Measurements from ENCODE around the gene CLDND1. TPM values are rescaled to one million over a fixed set of nuclear protein-coding genes. Genes with fewer than 3 reads are reported as not detected.
A peak's percentile ranks its signal among the peaks of the same experiment; 100 is the strongest.

The CLDND1 gene
- total and polyA plus RNA-seq, 10 of the 15 experiments (the other 5 are each of a cell fraction or from before 2014, with no cell fraction given) = 97.8 to 225 (median 152) TPM

- 0 out of 2 replicates have a peak, but pooled peaks have one; percentile 30 for TF ChIP-seq DPF2 (IDR thresholded peaks at IDR 0.05)
- TF ChIP-seq WRNIP1 (IDR thresholded peaks at IDR 0.05; ENCODE audit: borderline replicate concordance, low read depth, low read length) = 0 out of 2 replicates have a peak, but pooled peaks have one; percentile 58
- TF ChIP-seq, protein P1, sequence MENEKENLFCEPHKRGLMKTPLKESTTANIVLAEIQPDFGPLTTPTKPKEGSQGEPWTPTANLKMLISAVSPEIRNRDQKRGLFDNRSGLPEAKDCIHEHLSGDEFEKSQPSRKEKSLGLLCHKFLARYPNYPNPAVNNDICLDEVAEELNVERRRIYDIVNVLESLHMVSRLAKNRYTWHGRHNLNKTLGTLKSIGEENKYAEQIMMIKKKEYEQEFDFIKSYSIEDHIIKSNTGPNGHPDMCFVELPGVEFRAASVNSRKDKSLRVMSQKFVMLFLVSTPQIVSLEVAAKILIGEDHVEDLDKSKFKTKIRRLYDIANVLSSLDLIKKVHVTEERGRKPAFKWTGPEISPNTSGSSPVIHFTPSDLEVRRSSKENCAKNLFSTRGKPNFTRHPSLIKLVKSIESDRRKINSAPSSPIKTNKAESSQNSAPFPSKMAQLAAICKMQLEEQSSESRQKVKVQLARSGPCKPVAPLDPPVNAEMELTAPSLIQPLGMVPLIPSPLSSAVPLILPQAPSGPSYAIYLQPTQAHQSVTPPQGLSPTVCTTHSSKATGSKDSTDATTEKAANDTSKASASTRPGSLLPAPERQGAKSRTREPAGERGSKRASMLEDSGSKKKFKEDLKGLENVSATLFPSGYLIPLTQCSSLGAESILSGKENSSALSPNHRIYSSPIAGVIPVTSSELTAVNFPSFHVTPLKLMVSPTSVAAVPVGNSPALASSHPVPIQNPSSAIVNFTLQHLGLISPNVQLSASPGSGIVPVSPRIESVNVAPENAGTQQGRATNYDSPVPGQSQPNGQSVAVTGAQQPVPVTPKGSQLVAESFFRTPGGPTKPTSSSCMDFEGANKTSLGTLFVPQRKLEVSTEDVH (IDR thresholded peaks at IDR 0.05; ENCODE audit: low read depth, partially characterized antibody) = no peak
- no peak for TF ChIP-seq ASH2L (IDR thresholded peaks at IDR 0.05; ENCODE audit: borderline replicate concordance, low read depth)
- TF ChIP-seq MTA3 (IDR thresholded peaks at IDR 0.05; ENCODE audit: borderline replicate concordance, low read length) = peak; percentile 47
- no peak for TF ChIP-seq ZZZ3 (IDR thresholded peaks at IDR 0.05; ENCODE audit: control insufficient read depth, insufficient read length, low read depth)
- no peak for TF ChIP-seq HCFC1 (IDR thresholded peaks at IDR 0.05; ENCODE audit: low read length)
- peak; percentile 7; the same call in 1 of the 2 replicates for TF ChIP-seq CREB1 (IDR thresholded peaks at IDR 0.05; ENCODE audit: low read depth)
- peak; percentile 63; the same call in 1 of the 2 replicates for TF ChIP-seq SPI1 (IDR thresholded peaks at IDR 0.05; ENCODE audit: borderline replicate concordance, insufficient read depth, low read depth, low read length)
- TF ChIP-seq ZNF24 (IDR thresholded peaks at IDR 0.05) = no peak
- TF ChIP-seq, protein P2, sequence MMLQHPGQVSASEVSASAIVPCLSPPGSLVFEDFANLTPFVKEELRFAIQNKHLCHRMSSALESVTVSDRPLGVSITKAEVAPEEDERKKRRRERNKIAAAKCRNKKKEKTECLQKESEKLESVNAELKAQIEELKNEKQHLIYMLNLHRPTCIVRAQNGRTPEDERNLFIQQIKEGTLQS (IDR thresholded peaks at IDR 0.05; ENCODE audit: borderline replicate concordance, extremely low read depth, low read depth, low read length) = 0 out of 2 replicates have a peak, but pooled peaks have one; percentile 0
- no peak for TF ChIP-seq NKRF (conservative IDR thresholded peaks at IDR 0.05)
- TF ChIP-seq CHD1 (IDR thresholded peaks at IDR 0.05; ENCODE audit: low read depth, low read length) = 0 out of 2 replicates have a peak, but pooled peaks have one; percentile 87
- TF ChIP-seq, protein P3, sequence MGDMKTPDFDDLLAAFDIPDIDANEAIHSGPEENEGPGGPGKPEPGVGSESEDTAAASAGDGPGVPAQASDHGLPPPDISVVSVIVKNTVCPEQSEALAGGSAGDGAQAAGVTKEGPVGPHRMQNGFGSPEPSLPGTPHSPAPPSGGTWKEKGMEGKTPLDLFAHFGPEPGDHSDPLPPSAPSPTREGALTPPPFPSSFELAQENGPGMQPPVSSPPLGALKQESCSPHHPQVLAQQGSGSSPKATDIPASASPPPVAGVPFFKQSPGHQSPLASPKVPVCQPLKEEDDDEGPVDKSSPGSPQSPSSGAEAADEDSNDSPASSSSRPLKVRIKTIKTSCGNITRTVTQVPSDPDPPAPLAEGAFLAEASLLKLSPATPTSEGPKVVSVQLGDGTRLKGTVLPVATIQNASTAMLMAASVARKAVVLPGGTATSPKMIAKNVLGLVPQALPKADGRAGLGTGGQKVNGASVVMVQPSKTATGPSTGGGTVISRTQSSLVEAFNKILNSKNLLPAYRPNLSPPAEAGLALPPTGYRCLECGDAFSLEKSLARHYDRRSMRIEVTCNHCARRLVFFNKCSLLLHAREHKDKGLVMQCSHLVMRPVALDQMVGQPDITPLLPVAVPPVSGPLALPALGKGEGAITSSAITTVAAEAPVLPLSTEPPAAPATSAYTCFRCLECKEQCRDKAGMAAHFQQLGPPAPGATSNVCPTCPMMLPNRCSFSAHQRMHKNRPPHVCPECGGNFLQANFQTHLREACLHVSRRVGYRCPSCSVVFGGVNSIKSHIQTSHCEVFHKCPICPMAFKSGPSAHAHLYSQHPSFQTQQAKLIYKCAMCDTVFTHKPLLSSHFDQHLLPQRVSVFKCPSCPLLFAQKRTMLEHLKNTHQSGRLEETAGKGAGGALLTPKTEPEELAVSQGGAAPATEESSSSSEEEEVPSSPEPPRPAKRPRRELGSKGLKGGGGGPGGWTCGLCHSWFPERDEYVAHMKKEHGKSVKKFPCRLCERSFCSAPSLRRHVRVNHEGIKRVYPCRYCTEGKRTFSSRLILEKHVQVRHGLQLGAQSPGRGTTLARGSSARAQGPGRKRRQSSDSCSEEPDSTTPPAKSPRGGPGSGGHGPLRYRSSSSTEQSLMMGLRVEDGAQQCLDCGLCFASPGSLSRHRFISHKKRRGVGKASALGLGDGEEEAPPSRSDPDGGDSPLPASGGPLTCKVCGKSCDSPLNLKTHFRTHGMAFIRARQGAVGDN (IDR thresholded peaks at IDR 0.05) = peak; percentile 25
- TF ChIP-seq, protein P4, sequence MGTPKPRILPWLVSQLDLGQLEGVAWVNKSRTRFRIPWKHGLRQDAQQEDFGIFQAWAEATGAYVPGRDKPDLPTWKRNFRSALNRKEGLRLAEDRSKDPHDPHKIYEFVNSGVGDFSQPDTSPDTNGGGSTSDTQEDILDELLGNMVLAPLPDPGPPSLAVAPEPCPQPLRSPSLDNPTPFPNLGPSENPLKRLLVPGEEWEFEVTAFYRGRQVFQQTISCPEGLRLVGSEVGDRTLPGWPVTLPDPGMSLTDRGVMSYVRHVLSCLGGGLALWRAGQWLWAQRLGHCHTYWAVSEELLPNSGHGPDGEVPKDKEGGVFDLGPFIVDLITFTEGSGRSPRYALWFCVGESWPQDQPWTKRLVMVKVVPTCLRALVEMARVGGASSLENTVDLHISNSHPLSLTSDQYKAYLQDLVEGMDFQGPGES (IDR thresholded peaks at IDR 0.05) = no peak
- TF ChIP-seq SREBF1 (IDR thresholded peaks at IDR 0.05; ENCODE audit: low read length) = no peak
- peak; percentile 46 for TF ChIP-seq NFIC (IDR thresholded peaks at IDR 0.05; ENCODE audit: low read depth, low read length)
- peak; percentile 68; the same call in 1 of the 2 replicates for TF ChIP-seq EED (IDR thresholded peaks at IDR 0.05; ENCODE audit: low read depth)
- TF ChIP-seq POLR2A (IDR thresholded peaks at IDR 0.05; ENCODE audit: low read depth, low read length) = peak; percentile 62
- TF ChIP-seq ZNF207 (IDR thresholded peaks at IDR 0.05; ENCODE audit: borderline replicate concordance) = 0 out of 2 replicates have a peak, but pooled peaks have one; percentile 30
These were observed 39.2 kb upstream of the CLDND1 start (continued) for GRCh38 chr3:98561727-98562521.
